SU-DHL-6 (cell line): ENCODE data around the gene PLAGL2.

Experiments used
- H2AFZ ChIP-seq: fragments of 200-600 bp; sonication (generic); 2 replicates; pipeline ENCODE4 v1.6.1; 2014; ENCODE audit warnings: low read depth, mild to moderate bottlenecking, moderate library complexity, mixed read lengths, antibody characterized with exemption, low read length; ENCODE audit not compliant: severe bottlenecking
- H3F3A ChIP-seq: fragments of 200-600 bp; shearing (Covaris generic); 2 replicates; pipeline ENCODE4 v1.6.0; 2016; ENCODE audit warnings: antibody characterized with exemption, mild to moderate bottlenecking; ENCODE audit not compliant: insufficient read depth
- H3K27ac ChIP-seq: fragments of 200-600 bp; sonication (generic); 2 replicates; pipeline ENCODE4 v1.5.1; 2016; ENCODE audit warnings: low read depth, mild to moderate bottlenecking, low read length, moderate library complexity, mixed read lengths
- H3K27me3 ChIP-seq: fragments of 200-600 bp; sonication (generic), shearing (Covaris generic); 2 replicates; pipeline ENCODE4 v1.6.0; 2014; ENCODE audit warnings: mild to moderate bottlenecking, low read length
- H3K36me3 ChIP-seq: fragments of 200-600 bp; sonication (generic); 2 replicates; pipeline ENCODE4 v1.6.1; 2014; ENCODE audit warnings: mild to moderate bottlenecking, low read length, mixed read lengths
- H3K4me2 ChIP-seq: fragments of 300-600, 200-600 bp; shearing (Covaris generic), sonication (generic); 2 replicates; pipeline ENCODE4 v1.6.0; 2014; ENCODE audit warnings: low read length, low read depth, mild to moderate bottlenecking; ENCODE audit not compliant: poor library complexity, severe bottlenecking
- H3K4me3 ChIP-seq: fragments of 200-600 bp; sonication (generic); 2 replicates; pipeline ENCODE4 v1.5.1; 2014; ENCODE audit warnings: antibody characterized with exemption, low read length, mild to moderate bottlenecking, mixed read lengths; ENCODE audit not compliant: insufficient read depth, poor library complexity, severe bottlenecking
- H3K79me2 ChIP-seq: fragments of 200-600 bp; sonication (generic); 2 replicates; pipeline ENCODE4 v1.6.1; 2014; ENCODE audit warnings: mild to moderate bottlenecking, low read length, moderate library complexity; ENCODE audit not compliant: insufficient read depth
- H3K9ac ChIP-seq: fragments of 200-600 bp; sonication (generic); 2 replicates; pipeline ENCODE4 v1.7.0; 2014; ENCODE audit warnings: mild to moderate bottlenecking, low read length
- H3K9me2 ChIP-seq: fragments of 200-600 bp; sonication (generic); replicated peaks from 2 replicates; pipeline ENCODE4 v1.6.1; 2014; ENCODE audit warnings: low read length; ENCODE audit not compliant: insufficient read depth
- H3K9me3 ChIP-seq: fragments of 200-600 bp; sonication (generic); 2 replicates; pipeline ENCODE4 v1.6.1; 2014; ENCODE audit warnings: low read length, mixed read lengths; ENCODE audit not compliant: insufficient read depth
- H4K20me1 ChIP-seq: fragments of 200-600 bp; sonication (generic); 2 replicates; pipeline ENCODE4 v1.6.1; 2014; ENCODE audit warnings: low read depth, mild to moderate bottlenecking, antibody characterized with exemption, low read length, moderate library complexity, mixed read lengths
- CTCF ChIP-seq: fragments of 200-600 bp; sonication (generic); IDR thresholded peaks from one replicate; pipeline ENCODE4 v1.5.1; 2017; ENCODE audit warnings: antibody characterized with exemption, mild to moderate bottlenecking, low read length, moderate library complexity; ENCODE audit not compliant: insufficient read depth, poor library complexity, severe bottlenecking
- EZH2phosphoT487 ChIP-seq: fragments of 200-600 bp; sonication (generic), shearing (Covaris generic); conservative IDR thresholded peaks from 2 replicates; pipeline ENCODE4 v1.6.1; 2018; ENCODE audit warnings: mild to moderate bottlenecking, antibody characterized with exemption, low read length, moderate library complexity, mixed read lengths

Gene PLAGL2

GRCh38 chr20:32159766-32160221 lies 47.7 kb downstream of the PLAGL2 start:
- no peaks in the 10 kb centered on the region for H3K79me2 ChIP-seq
- H3K9me3 ChIP-seq: no peaks in the 10 kb centered on the region
- no peak overlapping the region for H3K27ac ChIP-seq
- H3K36me3 ChIP-seq: peaks cover 7% of the 10 kb centered on the region; the same call in 1 of the 2 replicates
- TF ChIP-seq EZH2phosphoT487 (no peak), CTCF (no peak)
- H3K9ac ChIP-seq: no peak overlapping the region
- H2AFZ ChIP-seq: no peak overlapping the region
- H3F3A ChIP-seq: no peaks in the 10 kb centered on the region
- H4K20me1 ChIP-seq: no peaks in the 10 kb centered on the region
- no peak overlapping the region for H3K4me3 ChIP-seq
- H3K4me2 ChIP-seq: no peak overlapping the region
- H3K9me2 ChIP-seq: no peaks in the 10 kb centered on the region
- H3K27me3 ChIP-seq: no peaks in the 10 kb centered on the region

- H3K79me2 ChIP-seq: no peaks in the 10 kb centered on the region
- H3K4me3 ChIP-seq: no peak overlapping the region
- no peak for TF ChIP-seq CTCF
- TF ChIP-seq EZH2phosphoT487: no peak
- H3F3A ChIP-seq: no peaks in the 10 kb centered on the region
- no peak overlapping the region for H2AFZ ChIP-seq
- H3K27ac ChIP-seq: no peak overlapping the region
- peaks cover 7% of the 10 kb centered on the region; the same call in 1 of the 2 replicates for H3K36me3 ChIP-seq
- H3K4me2 ChIP-seq: no peak overlapping the region
- no peaks in the 10 kb centered on the region for H4K20me1 ChIP-seq
- no peak overlapping the region for H3K9ac ChIP-seq
- no peaks in the 10 kb centered on the region for H3K27me3 ChIP-seq
- no peaks in the 10 kb centered on the region for H3K9me3 ChIP-seq
- no peaks in the 10 kb centered on the region for H3K9me2 ChIP-seq
Measured at GRCh38 chr20:32158943-32159660, 48.4 kb downstream of the PLAGL2 start.

GRCh38 chr20:32158351-32158750 lies 49.2 kb downstream of the PLAGL2 start:
- Histone ChIP-seq H3K79me2 (no peaks in the 10 kb centered on the region), H3K27ac (no peak overlapping the region), H3K9ac (no peak overlapping the region), H3K27me3 (no peaks in the 10 kb centered on the region), H2AFZ (no peak overlapping the region), H3K9me2 (no peaks in the 10 kb centered on the region), H3K36me3 (peaks cover 7% of the 10 kb centered on the region; the same call in 1 of the 2 replicates), H3K9me3 (no peaks in the 10 kb centered on the region), H3K4me2 (no peak overlapping the region), H4K20me1 (no peaks in the 10 kb centered on the region), H3F3A (no peaks in the 10 kb centered on the region), H3K4me3 (no peak overlapping the region)
- TF ChIP-seq EZH2phosphoT487 (no peak), CTCF (no peak)
